Measurements from ENCODE around the gene HNRNPU. TPM values are rescaled to one million over a fixed set of nuclear protein-coding genes. Genes with fewer than 3 reads are reported as not detected.

The HNRNPU gene
- total RNA-seq, 1 experiment from 2014 or later = 224 TPM

DNA sequence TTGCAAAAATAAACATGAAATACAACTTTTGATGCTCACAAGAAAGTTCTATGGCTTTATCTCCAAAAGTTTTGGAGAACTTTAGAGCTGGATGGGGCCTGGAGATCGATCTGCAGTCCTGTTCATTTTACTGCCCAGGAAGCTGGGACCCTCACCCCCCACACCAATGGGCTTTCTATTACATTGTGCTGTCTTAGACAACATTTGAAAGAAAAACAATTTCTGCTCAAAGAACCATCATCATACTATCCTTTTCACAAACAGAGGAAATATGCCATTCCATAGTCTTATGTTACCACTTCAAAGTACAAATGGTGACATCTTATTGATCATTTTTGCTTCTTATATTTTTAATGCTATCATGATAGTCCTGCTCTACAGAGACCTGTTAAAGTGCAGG, 2.0 kb upstream of the HNRNPU start:
- Histone ChIP-seq H3K36me3 (ENCODE audit: insufficient read depth, low read length) (peaks cover 17% of the 10 kb centered on the region), H3K9me3 (ENCODE audit: low read length) (no peaks in the 10 kb centered on the region), H3K79me2 (ENCODE audit: low read length) (peaks cover 27% of the 10 kb centered on the region), H3K4me2 (ENCODE audit: low read depth, low read length, poor library complexity, severe bottlenecking) (no peak overlapping the region), H3K4me1 (ENCODE audit: low read length) (peaks cover 19% of the 10 kb centered on the region), H3K9me2 (replicated peaks; ENCODE audit: insufficient read depth, low read length) (no peaks in the 10 kb centered on the region), H3K27me3 (ENCODE audit: low read length) (no peaks in the 10 kb centered on the region), H3K27ac (ENCODE audit: low read length) (no peak overlapping the region), H4K20me1 (ENCODE audit: insufficient read depth, low read depth, low read length) (peaks cover 15% of the 10 kb centered on the region), H3K4me3 (ENCODE audit: low read length) (no peak overlapping the region), H3K9ac (ENCODE audit: low read length) (no peak overlapping the region), H2AFZ (ENCODE audit: low read length) (no peak overlapping the region)
- peak; percentile 34 for DNase-seq

- Histone ChIP-seq H4K20me1 (ENCODE audit: insufficient read depth, low read depth, low read length) (peaks cover 20% of the 10 kb centered on the region), H3K9me3 (ENCODE audit: low read length) (no peaks in the 10 kb centered on the region), H3K4me1 (ENCODE audit: low read length) (peaks cover 24% of the 10 kb centered on the region), H3K36me3 (ENCODE audit: insufficient read depth, low read length) (peaks cover 22% of the 10 kb centered on the region), H3K27ac (ENCODE audit: low read length) (no peak overlapping the region), H3K27me3 (ENCODE audit: low read length) (no peaks in the 10 kb centered on the region), H3K9ac (ENCODE audit: low read length) (no peak overlapping the region), H3K9me2 (replicated peaks; ENCODE audit: insufficient read depth, low read length) (no peaks in the 10 kb centered on the region), H2AFZ (ENCODE audit: low read length) (no peak overlapping the region), H3K4me2 (ENCODE audit: low read depth, low read length, poor library complexity, severe bottlenecking) (peak overlapping the region; percentile 88), H3K4me3 (ENCODE audit: low read length) (no peak overlapping the region), H3K79me2 (ENCODE audit: low read length) (peaks cover 33% of the 10 kb centered on the region)
- DNase-seq = no peak
Observed at GRCh38 chr1:244865820-244866219, 1.5 kb upstream of the HNRNPU start.

GRCh38 chr1:244865028-244865371, 657 bp upstream of the HNRNPU start:
- peak; percentile 70 for DNase-seq
- Histone ChIP-seq H3K79me2 (ENCODE audit: low read length) (peaks cover 41% of the 10 kb centered on the region), H2AFZ (ENCODE audit: low read length) (peak overlapping the region; percentile 53; the same call in 1 of the 2 replicates)

GRCh38 chr1:244863491-244864252, 671 bp downstream of the HNRNPU start:
- peaks cover 45% of the 10 kb centered on the region for H3K4me1 ChIP-seq (ENCODE audit: low read length)
- H3K9ac ChIP-seq (ENCODE audit: low read length) = peak overlapping the region; percentile 94
- H3K36me3 ChIP-seq (ENCODE audit: insufficient read depth, low read length) = peaks cover 44% of the 10 kb centered on the region
- H3K9me3 ChIP-seq (ENCODE audit: low read length) = no peaks in the 10 kb centered on the region
- H4K20me1 ChIP-seq (ENCODE audit: insufficient read depth, low read depth, low read length) = peaks cover 41% of the 10 kb centered on the region
- peak overlapping the region; percentile 59 for H3K4me2 ChIP-seq (ENCODE audit: low read depth, low read length, poor library complexity, severe bottlenecking)
- peak overlapping the region; percentile 89 for H3K27ac ChIP-seq (ENCODE audit: low read length)
- peaks cover 54% of the 10 kb centered on the region for H3K79me2 ChIP-seq (ENCODE audit: low read length)
- peak overlapping the region; percentile 97 for H3K4me3 ChIP-seq (ENCODE audit: low read length)
- H3K9me2 ChIP-seq (replicated peaks; ENCODE audit: insufficient read depth, low read length) = no peaks in the 10 kb centered on the region
- H2AFZ ChIP-seq (ENCODE audit: low read length) = no peak overlapping the region
- no peaks in the 10 kb centered on the region for H3K27me3 ChIP-seq (ENCODE audit: low read length)
- DNase-seq = no peak

More at GRCh38 chr1:244865028-244865371, 657 bp upstream of the HNRNPU start:
- Histone ChIP-seq H3K27ac (ENCODE audit: low read length) (peak overlapping the region; percentile 73), H3K4me1 (ENCODE audit: low read length) (peaks cover 32% of the 10 kb centered on the region), H3K9ac (ENCODE audit: low read length) (peak overlapping the region; percentile 94), H3K9me3 (ENCODE audit: low read length) (no peaks in the 10 kb centered on the region), H3K4me3 (ENCODE audit: low read length) (peak overlapping the region; percentile 97), H4K20me1 (ENCODE audit: insufficient read depth, low read depth, low read length) (peaks cover 28% of the 10 kb centered on the region), H3K27me3 (ENCODE audit: low read length) (no peaks in the 10 kb centered on the region), H3K36me3 (ENCODE audit: insufficient read depth, low read length) (peaks cover 31% of the 10 kb centered on the region), H3K9me2 (replicated peaks; ENCODE audit: insufficient read depth, low read length) (no peaks in the 10 kb centered on the region), H3K4me2 (ENCODE audit: low read depth, low read length, poor library complexity, severe bottlenecking) (peak overlapping the region; percentile 88)

DNA sequence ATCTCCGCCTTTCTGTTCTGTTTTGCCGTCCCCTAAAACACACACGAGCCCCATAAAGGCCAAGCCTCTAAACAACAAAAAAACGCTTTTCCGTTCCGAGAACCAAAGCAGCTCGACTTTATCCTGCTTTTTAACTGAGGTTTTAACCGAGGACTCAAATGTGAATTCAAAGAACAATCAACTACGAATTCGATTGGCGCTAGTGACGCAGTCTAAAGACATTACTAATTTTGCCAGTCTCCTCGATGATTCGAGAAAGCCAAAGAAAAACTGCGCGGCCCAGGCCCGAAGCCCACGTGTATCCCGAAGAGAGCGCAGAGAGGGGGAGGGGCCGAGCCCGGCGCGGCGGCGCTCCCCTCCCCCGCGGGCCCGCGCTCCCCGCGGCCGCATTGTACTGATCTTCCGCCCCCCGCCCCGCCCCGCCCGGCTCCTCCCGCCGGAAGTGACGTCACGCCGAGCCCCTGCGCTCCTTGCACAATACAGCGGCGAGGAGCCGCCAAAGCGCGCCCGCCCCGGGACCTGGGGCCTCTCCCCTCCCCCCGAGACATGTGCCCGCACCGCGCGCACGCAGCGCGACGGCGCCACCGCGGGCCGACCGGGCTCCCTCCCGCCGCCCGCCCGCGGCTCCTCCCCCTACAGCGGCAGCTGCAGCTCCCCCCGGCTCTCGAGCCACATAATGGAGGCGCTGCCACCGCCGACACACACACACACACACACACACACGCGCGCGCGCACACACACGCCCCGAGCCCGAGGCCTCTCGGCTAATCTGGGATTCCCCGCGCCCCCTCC, 1.4 kb downstream of the HNRNPU start:
- H3K36me3 ChIP-seq (ENCODE audit: insufficient read depth, low read length) = peaks cover 52% of the 10 kb centered on the region
- peaks cover 48% of the 10 kb centered on the region for H4K20me1 ChIP-seq (ENCODE audit: insufficient read depth, low read depth, low read length)
- no peaks in the 10 kb centered on the region for H3K27me3 ChIP-seq (ENCODE audit: low read length)
- no peak overlapping the region for H2AFZ ChIP-seq (ENCODE audit: low read length)
- H3K4me1 ChIP-seq (ENCODE audit: low read length) = peaks cover 45% of the 10 kb centered on the region
- H3K4me2 ChIP-seq (ENCODE audit: low read depth, low read length, poor library complexity, severe bottlenecking) = peak overlapping the region; percentile 93
- H3K4me3 ChIP-seq (ENCODE audit: low read length) = peak overlapping the region; percentile 97
- no peaks in the 10 kb centered on the region for H3K9me3 ChIP-seq (ENCODE audit: low read length)
- H3K27ac ChIP-seq (ENCODE audit: low read length) = peak overlapping the region; percentile 89
- no peaks in the 10 kb centered on the region for H3K9me2 ChIP-seq (replicated peaks; ENCODE audit: insufficient read depth, low read length)
- peaks cover 62% of the 10 kb centered on the region for H3K79me2 ChIP-seq (ENCODE audit: low read length)
- peak overlapping the region; percentile 94 for H3K9ac ChIP-seq (ENCODE audit: low read length)
- peak; percentile 98 for DNase-seq

GRCh38 chr1:244862354-244862698, 2.0 kb downstream of the HNRNPU start:
- H3K9me3 ChIP-seq (ENCODE audit: low read length) = no peaks in the 10 kb centered on the region
- peaks cover 67% of the 10 kb centered on the region for H3K79me2 ChIP-seq (ENCODE audit: low read length)
- H3K27ac ChIP-seq (ENCODE audit: low read length) = peak overlapping the region; percentile 86
- no peaks in the 10 kb centered on the region for H3K9me2 ChIP-seq (replicated peaks; ENCODE audit: insufficient read depth, low read length)
- H3K4me3 ChIP-seq (ENCODE audit: low read length) = peak overlapping the region; percentile 97
- H3K4me2 ChIP-seq (ENCODE audit: low read depth, low read length, poor library complexity, severe bottlenecking) = peak overlapping the region; percentile 93
- peak overlapping the region; percentile 94 for H3K9ac ChIP-seq (ENCODE audit: low read length)
- peaks cover 57% of the 10 kb centered on the region for H3K36me3 ChIP-seq (ENCODE audit: insufficient read depth, low read length)
- peaks cover 53% of the 10 kb centered on the region for H4K20me1 ChIP-seq (ENCODE audit: insufficient read depth, low read depth, low read length)
- H2AFZ ChIP-seq (ENCODE audit: low read length) = no peak overlapping the region
- H3K27me3 ChIP-seq (ENCODE audit: low read length) = no peaks in the 10 kb centered on the region
- peaks cover 45% of the 10 kb centered on the region for H3K4me1 ChIP-seq (ENCODE audit: low read length)
- DNase-seq = peak; percentile 64

DNA sequence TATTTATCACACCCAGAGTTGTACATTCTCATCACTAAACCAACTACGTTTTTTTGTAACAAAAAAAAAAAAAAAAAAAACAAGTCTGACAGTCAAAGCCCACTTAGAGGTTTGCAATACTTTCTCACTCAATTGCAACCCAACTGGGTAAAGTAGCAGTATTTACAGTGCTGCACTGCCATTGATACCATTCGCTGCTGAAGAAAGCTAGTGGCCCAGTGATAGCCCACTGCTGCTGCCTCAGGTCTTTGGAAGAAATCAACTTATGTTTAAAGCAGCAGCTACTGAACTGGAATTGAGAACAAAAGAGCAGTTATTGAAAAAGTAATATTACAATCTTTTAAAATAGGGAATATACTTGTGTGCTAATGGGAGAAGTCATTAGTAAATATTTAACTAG, 2.7 kb downstream of the HNRNPU start:
- Histone ChIP-seq H2AFZ (ENCODE audit: low read length) (no peak overlapping the region), H3K36me3 (ENCODE audit: insufficient read depth, low read length) (peaks cover 64% of the 10 kb centered on the region), H3K4me2 (ENCODE audit: low read depth, low read length, poor library complexity, severe bottlenecking) (peak overlapping the region; percentile 93), H3K79me2 (ENCODE audit: low read length) (peaks cover 74% of the 10 kb centered on the region), H3K9me2 (replicated peaks; ENCODE audit: insufficient read depth, low read length) (no peaks in the 10 kb centered on the region), H3K9ac (ENCODE audit: low read length) (peak overlapping the region; percentile 94), H3K9me3 (ENCODE audit: low read length) (no peaks in the 10 kb centered on the region), H3K4me3 (ENCODE audit: low read length) (peak overlapping the region; percentile 97), H3K27ac (ENCODE audit: low read length) (peak overlapping the region; percentile 86), H4K20me1 (ENCODE audit: insufficient read depth, low read depth, low read length) (peaks cover 55% of the 10 kb centered on the region), H3K4me1 (ENCODE audit: low read length) (peaks cover 45% of the 10 kb centered on the region), H3K27me3 (ENCODE audit: low read length) (no peaks in the 10 kb centered on the region)
- peak; percentile 41 for DNase-seq

GRCh38 chr1:244860914-244861610, 3.3 kb downstream of the HNRNPU start:
- H2AFZ ChIP-seq (ENCODE audit: low read length) = no peak overlapping the region
- no peaks in the 10 kb centered on the region for H3K27me3 ChIP-seq (ENCODE audit: low read length)
- no peaks in the 10 kb centered on the region for H3K9me3 ChIP-seq (ENCODE audit: low read length)
- peaks cover 55% of the 10 kb centered on the region for H4K20me1 ChIP-seq (ENCODE audit: insufficient read depth, low read depth, low read length)
- peaks cover 70% of the 10 kb centered on the region for H3K36me3 ChIP-seq (ENCODE audit: insufficient read depth, low read length)
- H3K4me3 ChIP-seq (ENCODE audit: low read length) = peak overlapping the region; percentile 97
- H3K9me2 ChIP-seq (replicated peaks; ENCODE audit: insufficient read depth, low read length) = no peaks in the 10 kb centered on the region
- peak; percentile 40 for DNase-seq
- peak overlapping the region; percentile 86; the same call in 1 of the 2 replicates for H3K27ac ChIP-seq (ENCODE audit: low read length)
- H3K4me2 ChIP-seq (ENCODE audit: low read depth, low read length, poor library complexity, severe bottlenecking) = peak overlapping the region; percentile 93
- peaks cover 80% of the 10 kb centered on the region for H3K79me2 ChIP-seq (ENCODE audit: low read length)
- peaks cover 45% of the 10 kb centered on the region for H3K4me1 ChIP-seq (ENCODE audit: low read length)
- H3K9ac ChIP-seq (ENCODE audit: low read length) = peak overlapping the region; percentile 94
